SK-N-SH treated with all-trans-retinoic acid at 6 μM for 48 hours (cell line): Measurements from ENCODE around the gene SPEN.

ENCODE experiments used
- ATAC-seq: fragments of 200-7000 bp; cut with Tn5 transposase; 3 replicates; pipeline ENCODE4 v1.9.1; 2020; ENCODE audit warnings: mild to moderate bottlenecking, moderate library complexity
- ARNTL ChIP-seq: fragments of 450-650 bp; formaldehyde crosslinking; IDR thresholded peaks from 2 replicates; pipeline ENCODE4 v1.5.0; 2020; ENCODE audit warnings: low read depth, mild to moderate bottlenecking, moderate library complexity, borderline replicate concordance
- CREB5 ChIP-seq: fragments of 250-450 bp; sonication (Bioruptor Pico); IDR thresholded peaks from 2 replicates; pipeline ENCODE4 v1.5.1; 2020; ENCODE audit warnings: low read depth, mild to moderate bottlenecking, moderate library complexity
- CSDC2 ChIP-seq: fragments of 250-450 bp; sonication (Bioruptor Pico); IDR thresholded peaks from 2 replicates; pipeline ENCODE4 v1.5.0; 2020; ENCODE audit warnings: mild to moderate bottlenecking, moderate library complexity
- ESRRG ChIP-seq: fragments of 250-450 bp; sonication (Bioruptor Pico); IDR thresholded peaks from 2 replicates; pipeline ENCODE4 v1.6.1; 2021; ENCODE audit warnings: mild to moderate bottlenecking
- GLIS3 ChIP-seq: fragments of 250-450 bp; sonication (Bioruptor Pico); IDR thresholded peaks from 2 replicates; pipeline ENCODE4 v1.5.0; 2020; ENCODE audit warnings: mild to moderate bottlenecking, moderate library complexity
- ISL1 ChIP-seq: fragments of 250-450 bp; sonication (Bioruptor Pico); IDR thresholded peaks from 2 replicates; pipeline ENCODE4 v2.1.2; 2022; ENCODE audit warnings: mild to moderate bottlenecking, moderate library complexity
- OSR1 ChIP-seq: fragments of 250-450 bp; sonication (Bioruptor Pico); IDR thresholded peaks from 2 replicates; pipeline ENCODE4 v1.8.0; 2022; ENCODE audit warnings: moderate library complexity, mild to moderate bottlenecking, inconsistent platforms
- PPARA ChIP-seq: fragments of 250-450 bp; sonication (Bioruptor Pico); IDR thresholded peaks from 2 replicates; pipeline ENCODE4 v1.5.0; 2020; ENCODE audit warnings: mild to moderate bottlenecking, borderline replicate concordance
- RARB ChIP-seq: fragments of 250-450 bp; sonication (Bioruptor Pico); IDR thresholded peaks from 2 replicates; pipeline ENCODE4 v1.8.0; 2021; ENCODE audit warnings: mild to moderate bottlenecking, moderate library complexity
- SNAI2 ChIP-seq: fragments of 250-450 bp; sonication (Bioruptor Pico); IDR thresholded peaks from 2 replicates; pipeline ENCODE4 v1.5.0; 2020; ENCODE audit warnings: mild to moderate bottlenecking, moderate library complexity
- TCF4 ChIP-seq: fragments of 250-450 bp; sonication (Bioruptor Pico); IDR thresholded peaks from 2 replicates; pipeline ENCODE4 v1.8.0; 2021; ENCODE audit warnings: mild to moderate bottlenecking, moderate library complexity, borderline replicate concordance
- TOX ChIP-seq: fragments of 250-450 bp; sonication (Bioruptor Pico); IDR thresholded peaks from 2 replicates; pipeline ENCODE4 v1.8.0; 2021; ENCODE audit warnings: mild to moderate bottlenecking, moderate library complexity, borderline replicate concordance
- ZC3H10 ChIP-seq: fragments of 250-450 bp; sonication (Bioruptor Pico); IDR thresholded peaks from 2 replicates; pipeline ENCODE4 v1.5.1; 2021; ENCODE audit warnings: mild to moderate bottlenecking, moderate library complexity
- ZFP3 ChIP-seq: fragments of 250-450 bp; sonication (Bioruptor Pico); IDR thresholded peaks from 2 replicates; pipeline ENCODE4 v1.5.0; 2020; ENCODE audit warnings: mild to moderate bottlenecking, moderate library complexity
- ZFP30 ChIP-seq: fragments of 450-650 bp; formaldehyde crosslinking; IDR thresholded peaks from 2 replicates; pipeline ENCODE4 v1.5.0; 2022; ENCODE audit warnings: mild to moderate bottlenecking, moderate library complexity
- ZNF565 ChIP-seq: fragments of 450-650 bp; formaldehyde crosslinking; conservative IDR thresholded peaks from 2 replicates; pipeline ENCODE4 v1.5.0; 2020; ENCODE audit warnings: low read depth, mild to moderate bottlenecking, moderate library complexity
- ZNF70 ChIP-seq: fragments of 450-650 bp; formaldehyde crosslinking; IDR thresholded peaks from 2 replicates; pipeline ENCODE4 v1.5.0; 2020; ENCODE audit warnings: mild to moderate bottlenecking, moderate library complexity
- ZNF8 ChIP-seq: fragments of 450-650 bp; formaldehyde crosslinking; IDR thresholded peaks from 2 replicates; pipeline ENCODE4 v1.5.0; 2020; ENCODE audit warnings: mild to moderate bottlenecking, moderate library complexity
- TF ChIP-seq, protein P1 (sequence below): fragments of 250-450 bp; sonication (Bioruptor Pico); IDR thresholded peaks from 2 replicates; pipeline ENCODE4 v1.5.0; 2020; ENCODE audit warnings: mild to moderate bottlenecking, moderate library complexity
- TF ChIP-seq, protein P2 (sequence below): fragments of 250-450 bp; sonication (Bioruptor Pico); IDR thresholded peaks from 2 replicates; pipeline ENCODE4 v1.8.0; 2020; ENCODE audit warnings: mild to moderate bottlenecking, moderate library complexity, borderline replicate concordance
- TF ChIP-seq, protein P3 (sequence below): fragments of 250-450 bp; sonication (Bioruptor Pico); IDR thresholded peaks from 2 replicates; pipeline ENCODE4 v1.5.1; 2021; ENCODE audit warnings: mild to moderate bottlenecking, moderate library complexity

Gene SPEN

GRCh38 chr1:15899266-15899665, 51.8 kb downstream of the SPEN start (continued):
- TF ChIP-seq, protein P1, sequence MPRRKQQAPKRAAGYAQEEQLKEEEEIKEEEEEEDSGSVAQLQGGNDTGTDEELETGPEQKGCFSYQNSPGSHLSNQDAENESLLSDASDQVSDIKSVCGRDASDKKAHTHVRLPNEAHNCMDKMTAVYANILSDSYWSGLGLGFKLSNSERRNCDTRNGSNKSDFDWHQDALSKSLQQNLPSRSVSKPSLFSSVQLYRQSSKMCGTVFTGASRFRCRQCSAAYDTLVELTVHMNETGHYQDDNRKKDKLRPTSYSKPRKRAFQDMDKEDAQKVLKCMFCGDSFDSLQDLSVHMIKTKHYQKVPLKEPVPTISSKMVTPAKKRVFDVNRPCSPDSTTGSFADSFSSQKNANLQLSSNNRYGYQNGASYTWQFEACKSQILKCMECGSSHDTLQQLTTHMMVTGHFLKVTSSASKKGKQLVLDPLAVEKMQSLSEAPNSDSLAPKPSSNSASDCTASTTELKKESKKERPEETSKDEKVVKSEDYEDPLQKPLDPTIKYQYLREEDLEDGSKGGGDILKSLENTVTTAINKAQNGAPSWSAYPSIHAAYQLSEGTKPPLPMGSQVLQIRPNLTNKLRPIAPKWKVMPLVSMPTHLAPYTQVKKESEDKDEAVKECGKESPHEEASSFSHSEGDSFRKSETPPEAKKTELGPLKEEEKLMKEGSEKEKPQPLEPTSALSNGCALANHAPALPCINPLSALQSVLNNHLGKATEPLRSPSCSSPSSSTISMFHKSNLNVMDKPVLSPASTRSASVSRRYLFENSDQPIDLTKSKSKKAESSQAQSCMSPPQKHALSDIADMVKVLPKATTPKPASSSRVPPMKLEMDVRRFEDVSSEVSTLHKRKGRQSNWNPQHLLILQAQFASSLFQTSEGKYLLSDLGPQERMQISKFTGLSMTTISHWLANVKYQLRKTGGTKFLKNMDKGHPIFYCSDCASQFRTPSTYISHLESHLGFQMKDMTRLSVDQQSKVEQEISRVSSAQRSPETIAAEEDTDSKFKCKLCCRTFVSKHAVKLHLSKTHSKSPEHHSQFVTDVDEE (CRISPR knock-in tag): no peak
- TF ChIP-seq ZNF8 (CRISPR knock-in tag): no peak
- no peak for TF ChIP-seq RARB
- TF ChIP-seq ARNTL: no peak

GRCh38 chr1:15900662-15901279, 53.3 kb downstream of the SPEN start:
- TF ChIP-seq ZC3H10 (CRISPR knock-in tag) (no peak), ZNF8 (CRISPR knock-in tag) (no peak), ZFP30 (CRISPR knock-in tag) (no peak), RARB (no peak), GLIS3 (CRISPR knock-in tag) (no peak), ARNTL (no peak), CSDC2 (CRISPR knock-in tag) (no peak), ZNF565 (CRISPR knock-in tag) (no peak), ESRRG (CRISPR knock-in tag) (no peak), OSR1 (no peak), ZNF70 (CRISPR knock-in tag) (no peak), PPARA (CRISPR knock-in tag) (no peak), TCF4 (CRISPR knock-in tag) (no peak), ZFP3 (no peak)
- TF ChIP-seq, protein P2, sequence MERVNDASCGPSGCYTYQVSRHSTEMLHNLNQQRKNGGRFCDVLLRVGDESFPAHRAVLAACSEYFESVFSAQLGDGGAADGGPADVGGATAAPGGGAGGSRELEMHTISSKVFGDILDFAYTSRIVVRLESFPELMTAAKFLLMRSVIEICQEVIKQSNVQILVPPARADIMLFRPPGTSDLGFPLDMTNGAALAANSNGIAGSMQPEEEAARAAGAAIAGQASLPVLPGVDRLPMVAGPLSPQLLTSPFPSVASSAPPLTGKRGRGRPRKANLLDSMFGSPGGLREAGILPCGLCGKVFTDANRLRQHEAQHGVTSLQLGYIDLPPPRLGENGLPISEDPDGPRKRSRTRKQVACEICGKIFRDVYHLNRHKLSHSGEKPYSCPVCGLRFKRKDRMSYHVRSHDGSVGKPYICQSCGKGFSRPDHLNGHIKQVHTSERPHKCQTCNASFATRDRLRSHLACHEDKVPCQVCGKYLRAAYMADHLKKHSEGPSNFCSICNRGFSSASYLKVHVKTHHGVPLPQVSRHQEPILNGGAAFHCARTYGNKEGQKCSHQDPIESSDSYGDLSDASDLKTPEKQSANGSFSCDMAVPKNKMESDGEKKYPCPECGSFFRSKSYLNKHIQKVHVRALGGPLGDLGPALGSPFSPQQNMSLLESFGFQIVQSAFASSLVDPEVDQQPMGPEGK (CRISPR knock-in tag): no peak
- TF ChIP-seq, protein P1 (CRISPR knock-in tag): no peak
- no peak for ATAC-seq

GRCh38 chr1:15902882-15903281, 55.4 kb downstream of the SPEN start:
- peak; percentile 86 for ATAC-seq
- TF ChIP-seq ISL1 (no peak), GLIS3 (CRISPR knock-in tag) (no peak)

DNA sequence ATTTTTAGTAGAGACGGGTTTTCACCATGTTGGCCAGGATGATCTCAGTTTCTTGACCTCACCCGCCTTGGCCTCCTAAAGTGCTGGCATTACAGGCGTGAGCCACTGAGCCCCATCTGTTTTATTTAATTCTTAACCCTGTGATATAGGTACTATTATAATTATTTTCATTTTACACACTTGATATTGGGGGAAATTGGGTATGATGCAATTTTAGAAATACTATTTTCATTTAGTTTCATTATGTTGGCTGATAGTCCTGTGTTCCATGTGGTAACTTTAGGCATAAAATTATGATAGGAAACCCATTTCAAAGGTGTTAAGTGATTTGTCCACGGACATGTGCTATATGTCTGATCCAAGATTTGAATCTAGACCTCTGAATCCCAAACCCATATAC, 61.1 kb downstream of the SPEN start:
- ATAC-seq: no peak
- no peak for TF ChIP-seq ZNF70 (CRISPR knock-in tag)
- TF ChIP-seq, protein P1 (CRISPR knock-in tag): no peak
- TF ChIP-seq ZFP30 (CRISPR knock-in tag): no peak
- TF ChIP-seq ZC3H10 (CRISPR knock-in tag): no peak
- TF ChIP-seq SNAI2 (CRISPR knock-in tag): no peak
- TF ChIP-seq ISL1: no peak
- TF ChIP-seq TCF4 (CRISPR knock-in tag): no peak
- TF ChIP-seq ZNF8 (CRISPR knock-in tag): no peak
- no peak for TF ChIP-seq CREB5
- no peak for TF ChIP-seq ESRRG (CRISPR knock-in tag)
- TF ChIP-seq OSR1: no peak
- no peak for TF ChIP-seq TOX (CRISPR knock-in tag)
- TF ChIP-seq, protein P3, sequence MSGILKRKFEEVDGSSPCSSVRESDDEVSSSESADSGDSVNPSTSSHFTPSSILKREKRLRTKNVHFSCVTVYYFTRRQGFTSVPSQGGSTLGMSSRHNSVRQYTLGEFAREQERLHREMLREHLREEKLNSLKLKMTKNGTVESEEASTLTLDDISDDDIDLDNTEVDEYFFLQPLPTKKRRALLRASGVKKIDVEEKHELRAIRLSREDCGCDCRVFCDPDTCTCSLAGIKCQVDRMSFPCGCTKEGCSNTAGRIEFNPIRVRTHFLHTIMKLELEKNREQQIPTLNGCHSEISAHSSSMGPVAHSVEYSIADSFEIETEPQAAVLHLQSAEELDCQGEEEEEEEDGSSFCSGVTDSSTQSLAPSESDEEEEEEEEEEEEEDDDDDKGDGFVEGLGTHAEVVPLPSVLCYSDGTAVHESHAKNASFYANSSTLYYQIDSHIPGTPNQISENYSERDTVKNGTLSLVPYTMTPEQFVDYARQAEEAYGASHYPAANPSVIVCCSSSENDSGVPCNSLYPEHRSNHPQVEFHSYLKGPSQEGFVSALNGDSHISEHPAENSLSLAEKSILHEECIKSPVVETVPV (CRISPR knock-in tag): no peak
- TF ChIP-seq CSDC2 (CRISPR knock-in tag): no peak
- TF ChIP-seq PPARA (CRISPR knock-in tag): no peak
